Esophagus muscularis mucosa (tissue), 3 donors: ENCODE data around the gene GUCD1.

Experiments used
- POLR2A ChIP-seq: fragments of 450-650 bp; IDR thresholded peaks from one replicate; pipeline ENCODE4 v1.6.1; 2017; ENCODE audit warnings: antibody characterized with exemption, moderate library complexity, mild to moderate bottlenecking, low read depth
- POLR2AphosphoS5 ChIP-seq, 2 donors: sonication (generic); formaldehyde crosslinking; IDR thresholded peaks; one replicate each; pipeline ENCODE4 v1.6.1; 2017; ENCODE audit warnings: antibody characterized with exemption in 2 of 2
- TF ChIP-seq, protein P1 (sequence below), 3 experiments: fragments of 200-600 bp in 2 of 3; fragments of 450-650 bp in 1 of 3; sonication (generic) in 2 of 3; IDR thresholded peaks; one replicate each; pipeline ENCODE4 v1.5.1; 2017 to 2019; ENCODE audit warnings: antibody characterized with exemption in 3 of 3, mild to moderate bottlenecking in 2 of 3, moderate library complexity in 1 of 3

GRCh38 chr22:24543679-24544243 is 11.2 kb downstream of the GUCD1 start:
- TF ChIP-seq, protein P1, sequence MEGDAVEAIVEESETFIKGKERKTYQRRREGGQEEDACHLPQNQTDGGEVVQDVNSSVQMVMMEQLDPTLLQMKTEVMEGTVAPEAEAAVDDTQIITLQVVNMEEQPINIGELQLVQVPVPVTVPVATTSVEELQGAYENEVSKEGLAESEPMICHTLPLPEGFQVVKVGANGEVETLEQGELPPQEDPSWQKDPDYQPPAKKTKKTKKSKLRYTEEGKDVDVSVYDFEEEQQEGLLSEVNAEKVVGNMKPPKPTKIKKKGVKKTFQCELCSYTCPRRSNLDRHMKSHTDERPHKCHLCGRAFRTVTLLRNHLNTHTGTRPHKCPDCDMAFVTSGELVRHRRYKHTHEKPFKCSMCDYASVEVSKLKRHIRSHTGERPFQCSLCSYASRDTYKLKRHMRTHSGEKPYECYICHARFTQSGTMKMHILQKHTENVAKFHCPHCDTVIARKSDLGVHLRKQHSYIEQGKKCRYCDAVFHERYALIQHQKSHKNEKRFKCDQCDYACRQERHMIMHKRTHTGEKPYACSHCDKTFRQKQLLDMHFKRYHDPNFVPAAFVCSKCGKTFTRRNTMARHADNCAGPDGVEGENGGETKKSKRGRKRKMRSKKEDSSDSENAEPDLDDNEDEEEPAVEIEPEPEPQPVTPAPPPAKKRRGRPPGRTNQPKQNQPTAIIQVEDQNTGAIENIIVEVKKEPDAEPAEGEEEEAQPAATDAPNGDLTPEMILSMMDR (IDR thresholded peaks at IDR 0.05), result no peak
- TF ChIP-seq POLR2A, result no peak
- TF ChIP-seq POLR2AphosphoS5 (IDR thresholded peaks at IDR 0.05), result no peak
